Keratinocyte (primary cell): ENCODE data around the gene ADCY4. TPM values are rescaled to one million over a fixed set of nuclear protein-coding genes. Genes with fewer than 3 reads are reported as not detected.

Experiments
- DNase-seq: peaks from one replicate; pipeline ENCODE4 v3.0.0-alpha.2; 2011; ENCODE audit warnings: low read depth, missing footprints, low spot score
- FAIRE-seq: peaks from 2 replicates; lab custom pipeline; 2011; peaks lifted over from hg19 to GRCh38; lab: Jason Lieb, UNC
- H2AFZ ChIP-seq: 2 replicates; pipeline ENCODE4 v1.6.0; 2012; ENCODE audit warnings: low read length, control low read depth, inconsistent platforms; ENCODE audit not compliant: control insufficient read depth
- H3K27ac ChIP-seq: 2 replicates; pipeline ENCODE4 v1.5.1; 2011; ENCODE audit warnings: low read length; ENCODE audit not compliant: control insufficient read depth, insufficient read depth
- H3K27me3 ChIP-seq: 3 replicates; pipeline ENCODE4 v1.6.0; 2011; ENCODE audit warnings: low read length; ENCODE audit not compliant: control insufficient read depth, insufficient read depth; ENCODE audit errors: extremely low read depth
- H3K36me3 ChIP-seq, 2 experiments: 2 replicates in 1 of 2; 3 replicates in 1 of 2; pipeline ENCODE4 v1.5.1; 2011; ENCODE audit warnings: low read length in 2 of 2, mild to moderate bottlenecking in 1 of 2; ENCODE audit not compliant: control insufficient read depth in 2 of 2, insufficient read depth in 2 of 2; ENCODE audit errors: extremely low read depth in 1 of 2
- H3K4me1 ChIP-seq: 3 replicates; pipeline ENCODE4 v1.5.1; 2011; ENCODE audit warnings: low read length; ENCODE audit not compliant: control insufficient read depth, insufficient read depth; ENCODE audit errors: extremely low read depth
- H3K4me2 ChIP-seq: 3 replicates; pipeline ENCODE4 v1.6.0; 2011; ENCODE audit warnings: low read depth, low read length; ENCODE audit not compliant: control insufficient read depth, insufficient read depth; ENCODE audit errors: extremely low read depth
- H3K4me3 ChIP-seq, 3 experiments: fragments of 200-600 bp in 1 of 3; sonication (generic) in 1 of 3; 2 replicates in 2 of 3; 3 replicates in 1 of 3; pipeline ENCODE4 v1.5.1; 2011 to 2016; ENCODE audit warnings: low read length in 3 of 3, mild to moderate bottlenecking in 3 of 3, control low read depth in 2 of 3, inconsistent platforms in 1 of 3, low read depth in 1 of 3, mixed read lengths in 1 of 3, mixed run types in 1 of 3, moderate library complexity in 1 of 3; ENCODE audit not compliant: control insufficient read depth in 2 of 3, insufficient read depth in 2 of 3; ENCODE audit errors: extremely low read depth in 1 of 3
- H3K79me2 ChIP-seq: 2 replicates; pipeline ENCODE4 v1.6.0; 2012; ENCODE audit warnings: low read length; ENCODE audit not compliant: control insufficient read depth, insufficient read depth
- H3K9ac ChIP-seq: 3 replicates; pipeline ENCODE4 v1.6.0; 2011; ENCODE audit warnings: low read length; ENCODE audit not compliant: control insufficient read depth, insufficient read depth; ENCODE audit errors: extremely low read depth
- H3K9me1 ChIP-seq: 3 replicates; pipeline ENCODE4 v1.6.0; 2011; ENCODE audit warnings: low read length; ENCODE audit not compliant: control insufficient read depth, insufficient read depth; ENCODE audit errors: extremely low read depth
- H3K9me3 ChIP-seq: 2 replicates; pipeline ENCODE4 v1.5.1; 2012; ENCODE audit warnings: low read depth, low read length; ENCODE audit not compliant: control insufficient read depth
- H4K20me1 ChIP-seq: 3 replicates; pipeline ENCODE4 v1.6.0; 2011; ENCODE audit warnings: low read length; ENCODE audit not compliant: control insufficient read depth, insufficient read depth; ENCODE audit errors: extremely low read depth
- EZH2 ChIP-seq: IDR thresholded peaks from one replicate; pipeline ENCODE4 v1.6.1; 2012; ENCODE audit warnings: inconsistent platforms, mild to moderate bottlenecking, low read length, moderate library complexity
- dilution Hi-C: fragments of 300-500 bp; cut with MboI; formaldehyde crosslinking; loops from one replicate; pipeline ENCODE4 v1.7.0; 2020; ENCODE audit warnings: low sequenced_read_pairs; ENCODE audit not compliant: extremely low pct_ligation_motif_present
- polyA plus RNA-seq, 5 experiments: library from polyadenylated mRNA; depleted of rRNA in 3 of 5; stranded (reverse) in 3 of 5; stranded (forward) in 1 of 5; unstranded in 1 of 5; fragments of >200 nt; gene quantifications; 1 replicate in 1 of 5; 2 replicates in 3 of 5; 3 replicates in 1 of 5; pipeline versions ENCODE4 v1.2.1 to v1.2.3, GENCODE V29; 2011 to 2012; ENCODE audit warnings: missing spikeins in 2 of 5, low read depth in 1 of 5, low replicate concordance in 1 of 5
- TF ChIP-seq, protein P1 (sequence below), 3 experiments: IDR thresholded peaks in 1 of 3; conservative IDR thresholded peaks in 1 of 3; optimal IDR thresholded peaks in 1 of 3; 2 replicates in 2 of 3; 3 replicates in 1 of 3; pipeline versions ENCODE3 to v1.5.1; 2011; ENCODE audit warnings: low read length in 3 of 3, mild to moderate bottlenecking in 3 of 3, moderate library complexity in 2 of 3, control low read depth in 1 of 3, inconsistent platforms in 1 of 3; ENCODE audit not compliant: insufficient read depth in 2 of 3; ENCODE audit errors: extremely low read depth in 1 of 3

Gene ADCY4
- polyA plus RNA-seq, 1 donor (not counting 4 experiments of a cell fraction or from before 2014, with no cell fraction given) = 0.21 TPM

DNA sequence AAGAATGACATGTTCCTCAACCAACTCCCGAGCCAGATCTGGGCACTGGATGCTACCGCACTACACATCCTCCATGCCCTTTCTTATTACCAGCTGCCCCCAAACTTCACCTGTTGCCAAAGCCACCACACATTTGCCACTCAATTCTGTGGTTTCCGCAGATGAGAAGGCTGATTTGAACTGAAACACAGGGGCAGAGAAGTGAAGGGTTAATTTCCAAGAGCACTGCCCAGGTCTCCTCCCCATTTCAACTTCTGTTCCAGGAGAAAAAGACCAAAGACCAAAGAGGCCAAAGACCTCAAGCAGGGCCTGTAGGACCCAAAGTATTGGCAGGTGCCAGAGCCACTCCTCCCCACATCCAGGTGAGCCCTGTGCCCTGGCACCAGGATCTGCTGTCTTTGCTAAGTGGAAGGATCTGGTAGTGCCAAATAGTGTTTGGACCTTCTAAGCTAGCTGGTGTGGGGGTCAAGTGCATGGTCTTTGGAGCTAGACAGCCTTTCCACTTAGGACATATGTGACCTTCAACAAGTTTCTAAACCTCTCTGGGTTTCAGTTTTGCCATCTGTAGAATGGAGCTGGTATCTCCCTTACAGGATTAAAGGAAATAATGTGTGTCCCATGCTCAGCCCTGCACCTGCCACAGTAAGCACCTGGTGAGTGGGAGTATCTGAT is 43.3 kb downstream of the ADCY4 start:
- Histone ChIP-seq H3K4me2 (no peak overlapping the region), H3K27ac (no peak overlapping the region), H3K9ac (no peak overlapping the region), H3K4me1 (peaks cover 6% of the 10 kb centered on the region), H3K9me3 (no peaks in the 10 kb centered on the region), H3K4me3 (no peak overlapping the region), H3K36me3 (peaks cover 38 to 47% of the 10 kb centered on the region in 2 experiments), H3K79me2 (peaks cover 7% of the 10 kb centered on the region), H3K27me3 (no peaks in the 10 kb centered on the region), H3K9me1 (no peaks in the 10 kb centered on the region), H4K20me1 (no peaks in the 10 kb centered on the region), H2AFZ (no peak overlapping the region)
- FAIRE-seq = no peak
- DNase-seq = no peak
- TF ChIP-seq, protein P1, sequence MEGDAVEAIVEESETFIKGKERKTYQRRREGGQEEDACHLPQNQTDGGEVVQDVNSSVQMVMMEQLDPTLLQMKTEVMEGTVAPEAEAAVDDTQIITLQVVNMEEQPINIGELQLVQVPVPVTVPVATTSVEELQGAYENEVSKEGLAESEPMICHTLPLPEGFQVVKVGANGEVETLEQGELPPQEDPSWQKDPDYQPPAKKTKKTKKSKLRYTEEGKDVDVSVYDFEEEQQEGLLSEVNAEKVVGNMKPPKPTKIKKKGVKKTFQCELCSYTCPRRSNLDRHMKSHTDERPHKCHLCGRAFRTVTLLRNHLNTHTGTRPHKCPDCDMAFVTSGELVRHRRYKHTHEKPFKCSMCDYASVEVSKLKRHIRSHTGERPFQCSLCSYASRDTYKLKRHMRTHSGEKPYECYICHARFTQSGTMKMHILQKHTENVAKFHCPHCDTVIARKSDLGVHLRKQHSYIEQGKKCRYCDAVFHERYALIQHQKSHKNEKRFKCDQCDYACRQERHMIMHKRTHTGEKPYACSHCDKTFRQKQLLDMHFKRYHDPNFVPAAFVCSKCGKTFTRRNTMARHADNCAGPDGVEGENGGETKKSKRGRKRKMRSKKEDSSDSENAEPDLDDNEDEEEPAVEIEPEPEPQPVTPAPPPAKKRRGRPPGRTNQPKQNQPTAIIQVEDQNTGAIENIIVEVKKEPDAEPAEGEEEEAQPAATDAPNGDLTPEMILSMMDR (optimal IDR thresholded peaks at IDR 0.05 in 1 of 3, IDR thresholded peaks at IDR 0.05 in 1 of 3, conservative IDR thresholded peaks at IDR 0.05 in 1 of 3; ENCODE audit: extremely low read depth in 1 of 3, insufficient read depth in 2 of 3, low read length in 3 of 3) = no peak
- TF ChIP-seq EZH2 = no peak
- dilution Hi-C loops = no loop called here

- dilution Hi-C loops = no loop called here
- Histone ChIP-seq H3K4me3 (no peak overlapping the region), H3K4me2 (no peak overlapping the region), H3K9me1 (no peaks in the 10 kb centered on the region), H3K9ac (no peak overlapping the region), H3K9me3 (no peaks in the 10 kb centered on the region), H3K27me3 (no peaks in the 10 kb centered on the region), H3K79me2 (peaks cover 3% of the 10 kb centered on the region), H4K20me1 (no peaks in the 10 kb centered on the region), H2AFZ (no peak overlapping the region), H3K27ac (no peak overlapping the region), H3K36me3 (peaks cover 31 to 39% of the 10 kb centered on the region in 2 experiments), H3K4me1 (peaks cover 5% of the 10 kb centered on the region)
- no peak for FAIRE-seq
- DNase-seq = no peak
- no peak for TF ChIP-seq EZH2
- TF ChIP-seq, protein P1 (optimal IDR thresholded peaks at IDR 0.05 in 1 of 3, IDR thresholded peaks at IDR 0.05 in 1 of 3, conservative IDR thresholded peaks at IDR 0.05 in 1 of 3; ENCODE audit: extremely low read depth in 1 of 3, insufficient read depth in 2 of 3, low read length in 3 of 3) = no peak
Observed at GRCh38 chr14:24290746-24291145, 44.1 kb downstream of the ADCY4 start.
